ENCODE measurements around the gene BMPR1B.

The BMPR1B gene

GRCh38 chr4:94892051-94892450 is 134.3 kb downstream of the BMPR1B start:
- no peaks in the 10 kb centered on the region for H3K9me3 ChIP-seq (replicated peaks; ENCODE audit: insufficient read depth, low read length)
- no peaks in the 10 kb centered on the region for H3K27me3 ChIP-seq (replicated peaks; ENCODE audit: insufficient read depth, low read length)
- H2AFZ ChIP-seq (ENCODE audit: low read length), result no peak overlapping the region
- DNase-seq, result no peak
- H3K79me2 ChIP-seq (ENCODE audit: low read length), result no peaks in the 10 kb centered on the region
- H3K9me2 ChIP-seq (replicated peaks; ENCODE audit: insufficient read depth, low read length), result no peaks in the 10 kb centered on the region
- no peaks in the 10 kb centered on the region for H4K20me1 ChIP-seq (ENCODE audit: insufficient read depth, low read length)
- no peak overlapping the region for H3K9ac ChIP-seq (ENCODE audit: low read length)
- no peaks in the 10 kb centered on the region for H3K36me3 ChIP-seq (replicated peaks; ENCODE audit: insufficient read depth, low read length)
- H3K4me2 ChIP-seq (ENCODE audit: low read depth, low read length), result no peak overlapping the region
- H3K4me3 ChIP-seq (ENCODE audit: low read length), result no peak overlapping the region
- H3K27ac ChIP-seq (ENCODE audit: low read length), result no peak overlapping the region
- no peaks in the 10 kb centered on the region for H3K4me1 ChIP-seq (ENCODE audit: low read length)
- no peaks in the 10 kb centered on the region for H3F3A ChIP-seq (ENCODE audit: insufficient read depth, low read length)
- TF ChIP-seq EZH2 (optimal IDR thresholded peaks at IDR 0.05; ENCODE audit: low read depth, low read length) (no peak), EZH2phosphoT487 (IDR thresholded peaks at IDR 0.05; ENCODE audit: low read length) (no peak), CTCF (IDR thresholded peaks at IDR 0.05; ENCODE audit: low read length) (no peak)

- Histone ChIP-seq H3K27me3 (replicated peaks; ENCODE audit: insufficient read depth, low read length) (no peaks in the 10 kb centered on the region), H3K27ac (ENCODE audit: low read length) (no peak overlapping the region), H3K4me3 (ENCODE audit: low read length) (no peak overlapping the region), H3K9me2 (replicated peaks; ENCODE audit: insufficient read depth, low read length) (no peaks in the 10 kb centered on the region), H3K9me3 (replicated peaks; ENCODE audit: insufficient read depth, low read length) (no peaks in the 10 kb centered on the region), H3F3A (ENCODE audit: insufficient read depth, low read length) (no peaks in the 10 kb centered on the region), H3K9ac (ENCODE audit: low read length) (no peak overlapping the region), H3K4me1 (ENCODE audit: low read length) (no peaks in the 10 kb centered on the region), H3K4me2 (ENCODE audit: low read depth, low read length) (no peak overlapping the region), H4K20me1 (ENCODE audit: insufficient read depth, low read length) (no peaks in the 10 kb centered on the region), H3K79me2 (ENCODE audit: low read length) (no peaks in the 10 kb centered on the region), H2AFZ (ENCODE audit: low read length) (no peak overlapping the region), H3K36me3 (replicated peaks; ENCODE audit: insufficient read depth, low read length) (no peaks in the 10 kb centered on the region)
- no peak for DNase-seq
- no peak for TF ChIP-seq CTCF (IDR thresholded peaks at IDR 0.05; ENCODE audit: low read length)
- TF ChIP-seq EZH2phosphoT487 (IDR thresholded peaks at IDR 0.05; ENCODE audit: low read length), result no peak
These were observed 137.3 kb downstream of the BMPR1B start for GRCh38 chr4:94895081-94895480.

GRCh38 chr4:94897023-94897422 is 139.3 kb downstream of the BMPR1B start:
- H2AFZ ChIP-seq (ENCODE audit: low read length), result no peak overlapping the region
- no peaks in the 10 kb centered on the region for H3K9me2 ChIP-seq (replicated peaks; ENCODE audit: insufficient read depth, low read length)
- no peak for DNase-seq
- no peaks in the 10 kb centered on the region for H4K20me1 ChIP-seq (ENCODE audit: insufficient read depth, low read length)
- H3K27ac ChIP-seq (ENCODE audit: low read length), result no peak overlapping the region
- H3K27me3 ChIP-seq (replicated peaks; ENCODE audit: insufficient read depth, low read length), result no peaks in the 10 kb centered on the region
- no peaks in the 10 kb centered on the region for H3K9me3 ChIP-seq (replicated peaks; ENCODE audit: insufficient read depth, low read length)
- no peaks in the 10 kb centered on the region for H3K36me3 ChIP-seq (replicated peaks; ENCODE audit: insufficient read depth, low read length)
- no peak overlapping the region for H3K4me3 ChIP-seq (ENCODE audit: low read length)
- H3K9ac ChIP-seq (ENCODE audit: low read length), result no peak overlapping the region
- no peaks in the 10 kb centered on the region for H3K4me1 ChIP-seq (ENCODE audit: low read length)
- H3K79me2 ChIP-seq (ENCODE audit: low read length), result no peaks in the 10 kb centered on the region
- no peaks in the 10 kb centered on the region for H3F3A ChIP-seq (ENCODE audit: insufficient read depth, low read length)
- no peak overlapping the region for H3K4me2 ChIP-seq (ENCODE audit: low read depth, low read length)
- no peak for TF ChIP-seq CTCF (IDR thresholded peaks at IDR 0.05; ENCODE audit: low read length)
- TF ChIP-seq EZH2 (optimal IDR thresholded peaks at IDR 0.05; ENCODE audit: low read depth, low read length), result no peak
- no peak for TF ChIP-seq EZH2phosphoT487 (IDR thresholded peaks at IDR 0.05; ENCODE audit: low read length)

All from MM.1S (cell line).